LNCAP (cell line): ENCODE results near the gene RAMP1.

Source experiments
- CTCF ChIP-seq: fragments of 450-650 bp; IDR thresholded peaks from 2 replicates; pipeline ENCODE4 v1.5.1; 2017; ENCODE audit warnings: mild to moderate bottlenecking

The RAMP1 gene

GRCh38 chr2:237827421-237827987 is 31.9 kb upstream of the RAMP1 start:
- no peak for TF ChIP-seq CTCF

DNA sequence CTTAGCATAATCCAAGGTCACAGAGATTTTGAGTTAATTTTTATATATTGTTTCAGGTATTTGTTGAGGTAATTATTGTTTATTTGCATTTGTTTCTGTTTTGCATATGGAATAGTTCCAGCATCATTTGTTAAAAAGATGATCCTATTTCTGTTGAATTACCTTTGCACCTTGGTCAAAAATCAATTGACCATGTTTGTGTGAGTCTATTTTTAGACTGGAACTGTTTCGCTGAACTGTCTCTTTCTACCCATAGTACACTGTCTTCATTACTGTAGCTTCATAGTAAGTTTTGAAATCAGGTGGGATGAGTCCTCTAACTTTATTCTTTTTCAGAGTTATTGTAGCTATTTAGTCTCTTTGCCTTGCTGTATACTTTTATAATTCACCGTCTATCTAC is 28.9 kb upstream of the RAMP1 start:
- TF ChIP-seq CTCF, result no peak

DNA sequence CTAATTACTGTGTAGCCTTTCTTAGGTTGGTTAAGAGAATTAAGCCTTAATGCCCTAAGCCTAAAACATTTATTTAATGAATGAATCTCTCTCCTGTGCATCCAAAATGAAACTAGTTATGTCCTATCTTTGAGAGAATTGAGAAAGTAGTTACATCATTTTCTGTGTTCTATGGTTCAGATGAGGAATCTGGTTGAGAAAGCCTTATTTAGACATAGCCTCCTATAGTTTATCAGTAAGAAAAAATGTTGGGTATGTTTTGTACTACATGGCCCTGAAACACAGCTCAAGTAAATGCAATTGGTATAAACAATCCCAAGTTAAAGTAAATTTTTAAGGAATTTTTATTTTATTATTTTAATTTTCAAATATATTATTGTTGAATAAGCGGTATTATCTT is 25.9 kb upstream of the RAMP1 start:
- no peak for TF ChIP-seq CTCF

GRCh38 chr2:237835372-237835771 is 24.1 kb upstream of the RAMP1 start:
- no peak for TF ChIP-seq CTCF

- TF ChIP-seq CTCF, result no peak
Observed at GRCh38 chr2:237841051-237841450, 18.4 kb upstream of the RAMP1 start.

DNA sequence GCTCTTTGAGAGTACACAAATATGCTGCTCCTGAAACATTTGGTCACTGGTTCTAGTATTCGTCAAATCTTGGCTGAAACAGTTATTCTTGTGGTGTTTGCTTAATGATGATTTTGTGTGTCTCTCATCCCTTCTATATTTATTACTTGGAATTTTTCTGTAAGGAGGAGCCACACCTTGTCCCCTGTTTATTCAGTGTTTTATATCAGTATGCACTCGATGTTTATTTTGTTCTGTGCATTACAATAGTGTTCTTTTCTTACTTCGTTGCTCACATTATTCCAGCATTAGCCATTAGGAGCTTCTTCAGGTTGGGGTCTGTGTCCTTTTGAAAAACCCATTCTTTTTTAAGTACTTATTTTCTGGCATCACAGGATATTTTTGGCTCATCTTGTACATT is 5.1 kb upstream of the RAMP1 start:
- no peak for TF ChIP-seq CTCF

DNA sequence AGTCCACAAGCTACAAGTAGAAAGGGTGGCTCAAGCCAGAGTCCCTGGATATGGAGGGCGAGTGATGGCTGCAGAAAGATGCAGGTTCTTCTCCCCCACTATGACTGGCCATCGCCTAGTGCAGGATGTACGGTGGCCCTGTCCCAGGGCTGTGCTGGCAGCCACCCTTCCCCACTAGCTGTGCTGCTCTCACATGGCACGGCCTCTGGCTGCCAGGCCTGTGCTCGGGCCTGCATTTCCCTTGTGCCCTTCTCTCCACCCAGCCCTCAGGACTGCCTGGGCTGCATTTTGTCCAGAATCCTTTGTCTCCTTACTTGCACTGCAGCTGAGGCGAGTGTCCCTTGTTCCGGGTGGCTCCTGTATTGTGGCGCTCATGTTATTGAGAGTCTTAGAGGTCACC is 1.6 kb upstream of the RAMP1 start:
- no peak for TF ChIP-seq CTCF

GRCh38 chr2:237858294-237859081 is 935 bp upstream of the RAMP1 start:
- TF ChIP-seq CTCF, result peak; percentile 70
